ENCODE measurements around the gene ATP5ME.

ATP5ME gene

GRCh38 chr4:632196-632790 lies 41.8 kb downstream of the ATP5ME start:
- no peak for DNase-seq (ENCODE audit: low spot score)
- in situ Hi-C loops (cut with MboI; ENCODE audit: low sequenced_read_pairs, unreplicated experiment): no loop called here
- no peak for TF ChIP-seq CTCF (IDR thresholded peaks at IDR 0.05; ENCODE audit: borderline replicate concordance, control extremely low read depth, extremely low read depth, insufficient read depth, missing control alignments)

GRCh38 chr4:630656-631055 lies 43.4 kb downstream of the ATP5ME start:
- DNase-seq (ENCODE audit: low spot score): no peak
- TF ChIP-seq CTCF (IDR thresholded peaks at IDR 0.05; ENCODE audit: borderline replicate concordance, control extremely low read depth, extremely low read depth, insufficient read depth, missing control alignments): no peak
- in situ Hi-C loops (cut with MboI; ENCODE audit: low sequenced_read_pairs, unreplicated experiment): no loop called here

- in situ Hi-C loops (cut with MboI; ENCODE audit: low sequenced_read_pairs, unreplicated experiment): no loop called here
- TF ChIP-seq CTCF (IDR thresholded peaks at IDR 0.05; ENCODE audit: borderline replicate concordance, control extremely low read depth, extremely low read depth, insufficient read depth, missing control alignments): no peak
- DNase-seq (ENCODE audit: low spot score): no peak
Observed at GRCh38 chr4:629915-630641, 44.0 kb downstream of the ATP5ME start.

GRCh38 chr4:629636-629914 lies 44.5 kb downstream of the ATP5ME start:
- in situ Hi-C loops (cut with MboI; ENCODE audit: low sequenced_read_pairs, unreplicated experiment): no loop called here
- TF ChIP-seq CTCF (IDR thresholded peaks at IDR 0.05; ENCODE audit: borderline replicate concordance, control extremely low read depth, extremely low read depth, insufficient read depth, missing control alignments): no peak
- DNase-seq (ENCODE audit: low spot score): no peak

GRCh38 chr4:628821-629635 lies 45.0 kb downstream of the ATP5ME start:
- in situ Hi-C loops (cut with MboI; ENCODE audit: low sequenced_read_pairs, unreplicated experiment): no loop called here
- no peak for DNase-seq (ENCODE audit: low spot score)
- no peak for TF ChIP-seq CTCF (IDR thresholded peaks at IDR 0.05; ENCODE audit: borderline replicate concordance, control extremely low read depth, extremely low read depth, insufficient read depth, missing control alignments)

GRCh38 chr4:628311-628741 lies 45.8 kb downstream of the ATP5ME start:
- no peak for DNase-seq (ENCODE audit: low spot score)
- in situ Hi-C loops (cut with MboI; ENCODE audit: low sequenced_read_pairs, unreplicated experiment): no loop called here
- no peak for TF ChIP-seq CTCF (IDR thresholded peaks at IDR 0.05; ENCODE audit: borderline replicate concordance, control extremely low read depth, extremely low read depth, insufficient read depth, missing control alignments)
